Colonic mucosa (tissue), 4 donors: ENCODE data around the gene PROZ. TPM values are rescaled to one million over a fixed set of nuclear protein-coding genes. Genes with fewer than 3 reads are reported as not detected.
A peak's percentile ranks its signal among the peaks of the same experiment; 100 is the strongest.

Source experiments
- DNase-seq: peaks from one replicate; pipeline ENCODE4 v3.0.0-alpha.2; 2020
- H3K27ac ChIP-seq: fragments of 200-600 bp; one replicate; pipeline ENCODE4 v1.8.0; 2021
- H3K27me3 ChIP-seq: fragments of 200-600 bp; one replicate; pipeline ENCODE4 v1.8.0; 2021
- H3K36me3 ChIP-seq: fragments of 200-600 bp; one replicate; pipeline ENCODE4 v1.8.0; 2021
- H3K4me1 ChIP-seq: fragments of 200-600 bp; one replicate; pipeline ENCODE4 v1.8.0; 2021; ENCODE audit warnings: mild to moderate bottlenecking
- H3K4me3 ChIP-seq: fragments of 200-600 bp; one replicate; pipeline ENCODE4 v1.8.0; 2021
- H3K9ac ChIP-seq, 2 donors: one replicate each; pipeline ENCODE4 v1.7.0; 2013; ENCODE audit warnings: control low read depth in 2 of 2, low read depth in 2 of 2, low read length in 2 of 2
- H3K9me3 ChIP-seq: fragments of 200-600 bp; one replicate; pipeline ENCODE4 v1.8.0; 2021
- CTCF ChIP-seq: fragments of 200-600 bp; IDR thresholded peaks from one replicate; pipeline ENCODE4 v1.8.0; 2022; ENCODE audit warnings: antibody characterized with exemption, mild to moderate bottlenecking
- intact Hi-C: fragments of 100-400 bp; cut with DNase I; formaldehyde crosslinking; loops from one replicate; pipeline ENCODE4 v1.14.1; 2022
- total RNA-seq, 2 donors: library from RNA; stranded (reverse); fragmentation: NEBNext Ultra II Directional in 1 of 2; extraction: Animal tissue kit (Norgen Biotek cat#: 25700) in 1 of 2; gene quantifications; one replicate each; pipeline ENCODE4 v1.2.1, GENCODE V29; 2021
- donor health status: healthy.
- donor health status: DM: no; HTN: no; CAD: no.
- donor health status: DM: no; HTN: no; CAD: no.

The PROZ gene
- total RNA-seq, 2 donors from 2014 or later = not detected

GRCh38 chr13:113151745-113152690 lies 6.4 kb upstream of the PROZ start:
- no peak overlapping the region for H3K27ac ChIP-seq
- H3K4me1 ChIP-seq = peaks cover 5% of the 10 kb centered on the region
- no peaks in the 10 kb centered on the region for H3K9me3 ChIP-seq
- no peaks in the 10 kb centered on the region for H3K27me3 ChIP-seq
- intact Hi-C loops = no loop called here
- no peak for TF ChIP-seq CTCF
- no peak overlapping the region for H3K4me3 ChIP-seq
- DNase-seq = no peak
- no peak overlapping the region for H3K9ac ChIP-seq
- no peaks in the 10 kb centered on the region for H3K36me3 ChIP-seq

- peak overlapping the region; percentile 34 for H3K4me3 ChIP-seq
- intact Hi-C loops = no loop called here
- TF ChIP-seq CTCF = no peak
These were observed 5.8 kb upstream of the PROZ start for GRCh38 chr13:113152691-113152983.

GRCh38 chr13:113152984-113153809 lies 5.3 kb upstream of the PROZ start:
- Histone ChIP-seq H3K9me3 (no peaks in the 10 kb centered on the region), H3K4me1 (peaks cover 5% of the 10 kb centered on the region), H3K36me3 (no peaks in the 10 kb centered on the region), H3K4me3 (peak overlapping the region; percentile 34), H3K9ac (peak overlapping the region; percentile 54 to 65), H3K27me3 (no peaks in the 10 kb centered on the region), H3K27ac (no peak overlapping the region)
- no peak for TF ChIP-seq CTCF
- DNase-seq = peak; percentile 56
- intact Hi-C loops = no loop called here

More at GRCh38 chr13:113152691-113152983, 5.8 kb upstream of the PROZ start:
- Histone ChIP-seq H3K9me3 (no peaks in the 10 kb centered on the region), H3K36me3 (no peaks in the 10 kb centered on the region), H3K9ac (peak overlapping the region; percentile 51 to 65), H3K4me1 (peaks cover 5% of the 10 kb centered on the region), H3K27ac (no peak overlapping the region), H3K27me3 (no peaks in the 10 kb centered on the region)
- no peak for DNase-seq

GRCh38 chr13:113153810-113154748 lies 4.4 kb upstream of the PROZ start:
- no peaks in the 10 kb centered on the region for H3K9me3 ChIP-seq
- intact Hi-C loops = no loop called here
- peaks cover 5% of the 10 kb centered on the region for H3K4me1 ChIP-seq
- no peaks in the 10 kb centered on the region for H3K27me3 ChIP-seq
- H3K4me3 ChIP-seq = peak overlapping the region; percentile 34
- no peak overlapping the region for H3K27ac ChIP-seq
- peak overlapping the region; percentile 54 to 65 for H3K9ac ChIP-seq
- H3K36me3 ChIP-seq = no peaks in the 10 kb centered on the region
- DNase-seq = peak; percentile 88
- TF ChIP-seq CTCF = no peak

GRCh38 chr13:113155201-113155600 lies 3.2 kb upstream of the PROZ start:
- Histone ChIP-seq H3K36me3 (no peaks in the 10 kb centered on the region), H3K27me3 (no peaks in the 10 kb centered on the region), H3K27ac (no peak overlapping the region), H3K9ac (no peak overlapping the region), H3K4me3 (no peak overlapping the region), H3K9me3 (no peaks in the 10 kb centered on the region), H3K4me1 (peaks cover 5% of the 10 kb centered on the region)
- no peak for TF ChIP-seq CTCF
- intact Hi-C loops = loop anchor here (5.0 kb wide), 1 partner anchor 52 kb away; the partner anchor contains the start of genes CUL4A and PCID2
- DNase-seq = no peak
